Colonic mucosa (tissue), 4 donors: ENCODE measurements around the gene SCD5. TPM values are rescaled to one million over a fixed set of nuclear protein-coding genes. Genes with fewer than 3 reads are reported as not detected.

Source experiments
- DNase-seq: peaks from one replicate; pipeline ENCODE4 v3.0.0-alpha.2; 2020
- H3K27ac ChIP-seq: fragments of 200-600 bp; one replicate; pipeline ENCODE4 v1.8.0; 2021
- H3K27me3 ChIP-seq: fragments of 200-600 bp; one replicate; pipeline ENCODE4 v1.8.0; 2021
- H3K36me3 ChIP-seq: fragments of 200-600 bp; one replicate; pipeline ENCODE4 v1.8.0; 2021
- H3K4me1 ChIP-seq: fragments of 200-600 bp; one replicate; pipeline ENCODE4 v1.8.0; 2021; ENCODE audit warnings: mild to moderate bottlenecking
- H3K4me3 ChIP-seq: fragments of 200-600 bp; one replicate; pipeline ENCODE4 v1.8.0; 2021
- H3K9ac ChIP-seq, 2 donors: one replicate each; pipeline ENCODE4 v1.7.0; 2013; ENCODE audit warnings: control low read depth in 2 of 2, low read depth in 2 of 2, low read length in 2 of 2
- H3K9me3 ChIP-seq: fragments of 200-600 bp; one replicate; pipeline ENCODE4 v1.8.0; 2021
- intact Hi-C: fragments of 100-400 bp; cut with DNase I; formaldehyde crosslinking; loops from one replicate; pipeline ENCODE4 v1.14.1; 2022
- total RNA-seq, 2 donors: library from RNA; stranded (reverse); fragmentation: NEBNext Ultra II Directional in 1 of 2; extraction: Animal tissue kit (Norgen Biotek cat#: 25700) in 1 of 2; gene quantifications; one replicate each; pipeline ENCODE4 v1.2.1, GENCODE V29; 2021
- TF ChIP-seq, protein P1 (sequence below): fragments of 200-600 bp; IDR thresholded peaks from one replicate; pipeline ENCODE4 v1.8.0; 2022; ENCODE audit warnings: antibody characterized with exemption, mild to moderate bottlenecking
- donor health status: healthy.
- donor health status: DM: no; HTN: no; CAD: no.
- donor health status: DM: no; HTN: no; CAD: no.

SCD5 gene
- total RNA-seq, 2 donors from 2014 or later: 2.8 to 4.4 TPM

DNA sequence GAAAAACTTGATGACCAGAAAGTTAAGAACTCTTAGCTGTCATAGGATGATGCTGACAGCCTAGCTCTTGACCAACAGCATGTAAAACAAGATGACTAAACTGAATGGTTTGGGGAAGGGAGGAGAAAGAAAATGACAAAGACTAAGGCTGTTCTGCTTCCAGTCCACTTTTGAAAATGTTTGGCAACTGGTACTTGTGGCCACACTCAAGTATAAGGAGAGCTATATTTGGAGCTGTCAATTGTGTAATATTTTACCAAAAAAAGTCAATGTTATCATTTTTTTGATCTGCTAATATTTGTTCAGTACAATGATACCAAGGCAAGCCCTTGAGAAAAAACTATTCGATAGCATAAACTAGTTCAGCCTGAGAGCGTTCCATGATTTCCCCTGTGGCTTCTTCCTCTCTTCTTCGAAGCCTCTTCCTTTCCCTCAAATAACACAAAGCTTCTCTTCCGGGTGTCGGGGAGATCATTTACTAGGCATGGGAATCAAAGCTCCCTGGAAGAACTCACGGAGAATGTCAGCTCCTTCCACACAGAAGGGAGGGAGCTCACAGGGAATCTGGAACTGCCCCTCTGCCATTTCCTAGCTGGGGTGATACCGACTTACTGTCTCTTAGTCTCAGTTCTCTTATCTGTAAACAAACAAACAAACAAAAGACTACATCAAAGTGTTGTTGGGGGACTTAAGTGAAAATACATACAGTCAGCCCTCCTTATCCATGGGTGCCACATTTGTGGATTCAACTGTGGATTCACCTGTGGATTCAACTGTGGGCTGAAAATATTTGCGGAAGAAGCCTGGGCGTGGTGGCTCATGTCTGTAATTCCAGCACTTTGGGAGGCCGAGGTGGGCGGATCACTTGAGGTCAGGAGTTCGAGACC is 82.6 kb downstream of the SCD5 start:
- TF ChIP-seq, protein P1, sequence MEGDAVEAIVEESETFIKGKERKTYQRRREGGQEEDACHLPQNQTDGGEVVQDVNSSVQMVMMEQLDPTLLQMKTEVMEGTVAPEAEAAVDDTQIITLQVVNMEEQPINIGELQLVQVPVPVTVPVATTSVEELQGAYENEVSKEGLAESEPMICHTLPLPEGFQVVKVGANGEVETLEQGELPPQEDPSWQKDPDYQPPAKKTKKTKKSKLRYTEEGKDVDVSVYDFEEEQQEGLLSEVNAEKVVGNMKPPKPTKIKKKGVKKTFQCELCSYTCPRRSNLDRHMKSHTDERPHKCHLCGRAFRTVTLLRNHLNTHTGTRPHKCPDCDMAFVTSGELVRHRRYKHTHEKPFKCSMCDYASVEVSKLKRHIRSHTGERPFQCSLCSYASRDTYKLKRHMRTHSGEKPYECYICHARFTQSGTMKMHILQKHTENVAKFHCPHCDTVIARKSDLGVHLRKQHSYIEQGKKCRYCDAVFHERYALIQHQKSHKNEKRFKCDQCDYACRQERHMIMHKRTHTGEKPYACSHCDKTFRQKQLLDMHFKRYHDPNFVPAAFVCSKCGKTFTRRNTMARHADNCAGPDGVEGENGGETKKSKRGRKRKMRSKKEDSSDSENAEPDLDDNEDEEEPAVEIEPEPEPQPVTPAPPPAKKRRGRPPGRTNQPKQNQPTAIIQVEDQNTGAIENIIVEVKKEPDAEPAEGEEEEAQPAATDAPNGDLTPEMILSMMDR: no peak
- Histone ChIP-seq H3K9ac (no peak overlapping the region), H3K4me3 (no peak overlapping the region), H3K27ac (no peak overlapping the region), H3K27me3 (no peaks in the 10 kb centered on the region), H3K4me1 (no peaks in the 10 kb centered on the region), H3K36me3 (no peaks in the 10 kb centered on the region), H3K9me3 (no peaks in the 10 kb centered on the region)
- no peak for DNase-seq
- intact Hi-C loops: no loop called here

DNA sequence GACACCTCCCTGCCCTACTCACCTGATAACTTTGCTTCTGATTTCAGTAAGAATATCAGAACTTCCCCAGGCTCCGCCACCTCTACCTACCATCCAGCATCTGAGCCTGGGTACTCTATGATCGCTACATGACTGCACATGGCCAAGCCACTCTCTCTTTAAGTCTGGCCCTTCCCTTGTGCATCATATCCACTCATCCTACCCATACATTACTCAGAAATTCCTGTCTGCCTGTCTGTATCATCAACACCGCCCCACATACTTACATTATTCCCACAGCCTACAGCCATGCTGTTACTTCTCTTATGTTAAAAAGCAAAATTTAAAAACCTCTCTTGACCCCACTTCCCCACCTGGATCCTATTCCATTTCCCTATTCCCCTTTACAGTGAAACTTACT is 84.7 kb downstream of the SCD5 start:
- H3K4me3 ChIP-seq: no peak overlapping the region
- no peaks in the 10 kb centered on the region for H3K27me3 ChIP-seq
- intact Hi-C loops: no loop called here
- no peak overlapping the region for H3K9ac ChIP-seq
- no peaks in the 10 kb centered on the region for H3K36me3 ChIP-seq
- H3K27ac ChIP-seq: no peak overlapping the region
- no peaks in the 10 kb centered on the region for H3K4me1 ChIP-seq
- no peaks in the 10 kb centered on the region for H3K9me3 ChIP-seq
- TF ChIP-seq, protein P1: no peak
- no peak for DNase-seq

DNA sequence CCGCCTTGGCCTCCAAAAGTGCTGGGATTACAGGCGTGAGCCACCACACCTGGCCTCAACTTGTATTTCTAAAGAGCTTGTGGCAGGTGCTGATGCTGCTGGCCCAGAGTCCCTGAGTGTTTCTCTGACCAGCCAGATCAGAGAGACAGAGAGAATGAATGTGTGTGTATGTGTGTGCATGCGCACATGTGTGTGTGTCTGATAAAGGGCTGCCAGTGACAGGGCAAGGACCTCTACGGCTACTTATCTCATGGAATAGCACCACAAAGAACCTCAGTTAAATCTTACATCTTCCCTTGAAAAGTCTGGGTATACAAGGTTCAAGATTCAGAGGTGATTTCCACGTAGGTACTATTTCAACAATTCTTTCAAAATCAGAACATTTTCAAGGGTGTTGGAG is 86.0 kb downstream of the SCD5 start:
- Histone ChIP-seq H3K9me3 (no peaks in the 10 kb centered on the region), H3K4me3 (no peak overlapping the region), H3K36me3 (no peaks in the 10 kb centered on the region), H3K4me1 (no peaks in the 10 kb centered on the region), H3K27ac (no peak overlapping the region), H3K9ac (no peak overlapping the region), H3K27me3 (no peaks in the 10 kb centered on the region)
- DNase-seq: no peak
- intact Hi-C loops: no loop called here
- TF ChIP-seq, protein P1: no peak

DNA sequence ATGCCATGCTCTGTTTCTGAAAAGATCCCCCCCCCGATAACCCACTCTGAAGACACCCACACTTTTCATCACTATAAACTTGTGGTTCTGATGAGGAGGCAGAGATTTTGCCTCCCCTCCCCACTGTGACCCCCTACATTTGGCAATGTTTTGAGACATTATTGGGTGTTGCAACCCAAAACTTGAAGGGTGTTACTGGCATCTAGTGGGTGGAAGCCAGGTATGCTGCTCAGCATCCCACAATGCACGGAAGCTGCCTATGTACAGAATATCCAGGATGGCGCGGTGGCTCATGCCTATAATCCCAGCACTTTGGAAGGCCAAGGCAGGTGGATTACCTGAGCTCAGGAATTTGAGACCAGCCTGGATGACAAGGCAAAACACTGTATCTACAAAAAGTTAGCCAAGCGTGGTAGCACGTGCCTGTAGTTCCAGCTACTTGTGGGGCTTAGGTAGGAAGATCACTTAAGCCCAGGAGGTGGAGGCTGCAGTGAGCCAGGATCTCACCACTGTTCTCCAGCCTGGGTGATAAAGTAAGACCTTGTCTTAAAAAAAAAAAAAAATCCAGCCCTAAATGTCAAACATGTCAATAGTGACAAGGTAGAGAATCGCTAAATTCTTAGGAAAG is 87.3 kb downstream of the SCD5 start:
- no peak overlapping the region for H3K4me3 ChIP-seq
- no peaks in the 10 kb centered on the region for H3K36me3 ChIP-seq
- H3K4me1 ChIP-seq: no peaks in the 10 kb centered on the region
- TF ChIP-seq, protein P1: no peak
- H3K27me3 ChIP-seq: no peaks in the 10 kb centered on the region
- no peak overlapping the region for H3K27ac ChIP-seq
- H3K9ac ChIP-seq: no peak overlapping the region
- intact Hi-C loops: no loop called here
- H3K9me3 ChIP-seq: no peaks in the 10 kb centered on the region
- no peak for DNase-seq

DNA sequence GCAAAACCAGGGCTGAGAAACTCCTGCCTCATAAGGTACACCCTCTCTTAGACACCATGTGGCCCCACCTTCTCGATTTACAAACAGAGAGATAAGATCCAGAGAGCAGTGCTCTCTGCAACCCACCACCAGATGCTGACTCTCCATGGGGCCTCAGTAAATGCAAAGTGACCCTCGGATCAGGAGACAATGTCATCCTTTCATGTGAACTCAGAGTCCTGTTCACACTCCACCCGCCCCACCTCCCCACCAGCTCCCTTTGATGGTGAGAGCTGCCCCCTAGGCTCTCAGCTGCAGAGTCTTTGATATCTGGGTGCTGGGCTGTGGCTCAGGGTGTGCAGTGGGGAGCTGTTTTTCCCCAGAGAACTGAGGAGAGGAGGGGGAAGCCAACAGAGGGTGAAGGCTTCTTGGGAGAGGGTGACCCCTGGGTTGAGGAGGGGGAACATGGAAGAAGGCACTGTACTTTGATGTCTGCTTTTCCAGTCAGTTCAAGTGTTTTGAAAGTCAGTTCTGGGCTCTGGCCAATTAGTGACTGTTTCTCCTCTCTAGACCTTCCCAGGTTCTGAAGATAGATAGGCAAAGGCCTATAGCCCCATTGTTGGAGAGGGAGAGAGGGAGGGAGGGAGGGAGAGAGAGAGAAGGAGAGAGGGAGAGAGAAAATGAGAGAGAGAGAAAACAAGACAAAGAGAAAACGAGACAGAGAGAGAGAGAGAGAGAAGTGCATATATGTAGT is 88.2 kb downstream of the SCD5 start:
- intact Hi-C loops: no loop called here
- Histone ChIP-seq H3K4me1 (no peaks in the 10 kb centered on the region), H3K4me3 (no peak overlapping the region), H3K27me3 (no peaks in the 10 kb centered on the region), H3K9ac (no peak overlapping the region), H3K27ac (no peak overlapping the region), H3K36me3 (no peaks in the 10 kb centered on the region), H3K9me3 (no peaks in the 10 kb centered on the region)
- no peak for DNase-seq
- TF ChIP-seq, protein P1: no peak
